ENCODE results near the gene KCNMB2. TPM values are rescaled to one million over a fixed set of nuclear protein-coding genes. Genes with fewer than 3 reads are reported as not detected.

KCNMB2 gene
- total RNA-seq, 1 donor from 2014 or later, result 1.2 TPM

GRCh38 chr3:178794711-178795110, 258.5 kb downstream of the KCNMB2 start:
- ATAC-seq (no peak), DNase-seq (no peak)
- Histone ChIP-seq H3K36me3 (no peaks in the 10 kb centered on the region), H3K4me3 (no peak overlapping the region), H3K9me3 (no peaks in the 10 kb centered on the region), H3K27me3 (no peaks in the 10 kb centered on the region), H3K4me1 (no peaks in the 10 kb centered on the region), H3K27ac (no peak overlapping the region)
- intact Hi-C loops (cut with DNase I), result no loop called here
- TF ChIP-seq CTCF (IDR thresholded peaks at IDR 0.05), result no peak

GRCh38 chr3:178795349-178795748, 259.1 kb downstream of the KCNMB2 start:
- Histone ChIP-seq H3K36me3 (no peaks in the 10 kb centered on the region), H3K4me3 (no peak overlapping the region), H3K27ac (no peak overlapping the region), H3K9me3 (no peaks in the 10 kb centered on the region), H3K27me3 (no peaks in the 10 kb centered on the region), H3K4me1 (no peaks in the 10 kb centered on the region)
- no peak for TF ChIP-seq CTCF (IDR thresholded peaks at IDR 0.05)
- no peak for DNase-seq
- intact Hi-C loops (cut with DNase I), result no loop called here
- no peak for ATAC-seq

- no peaks in the 10 kb centered on the region for H3K9me3 ChIP-seq
- H3K4me3 ChIP-seq, result no peak overlapping the region
- H3K36me3 ChIP-seq, result no peaks in the 10 kb centered on the region
- intact Hi-C loops (cut with DNase I), result no loop called here
- no peaks in the 10 kb centered on the region for H3K4me1 ChIP-seq
- H3K27me3 ChIP-seq, result no peaks in the 10 kb centered on the region
- DNase-seq (no peak), ATAC-seq (no peak)
- no peak overlapping the region for H3K27ac ChIP-seq
- TF ChIP-seq CTCF (IDR thresholded peaks at IDR 0.05), result no peak
Observed at GRCh38 chr3:178802259-178802658, 266.0 kb downstream of the KCNMB2 start.

- Histone ChIP-seq H3K9me3 (no peaks in the 10 kb centered on the region), H3K27me3 (no peaks in the 10 kb centered on the region), H3K4me3 (no peak overlapping the region), H3K4me1 (no peaks in the 10 kb centered on the region), H3K36me3 (no peaks in the 10 kb centered on the region), H3K27ac (no peak overlapping the region)
- ATAC-seq (no peak), DNase-seq (no peak)
- TF ChIP-seq CTCF (IDR thresholded peaks at IDR 0.05), result no peak
- intact Hi-C loops (cut with DNase I), result no loop called here
Observed at GRCh38 chr3:178802993-178803693, 266.9 kb downstream of the KCNMB2 start.

- TF ChIP-seq CTCF (IDR thresholded peaks at IDR 0.05), result no peak
- DNase-seq (no peak), ATAC-seq (no peak)
- intact Hi-C loops (cut with DNase I), result no loop called here
- no peak overlapping the region for H3K27ac ChIP-seq
- no peak overlapping the region for H3K4me3 ChIP-seq
- no peaks in the 10 kb centered on the region for H3K9me3 ChIP-seq
- no peaks in the 10 kb centered on the region for H3K27me3 ChIP-seq
- H3K4me1 ChIP-seq, result no peaks in the 10 kb centered on the region
- H3K36me3 ChIP-seq, result no peaks in the 10 kb centered on the region
Observed at GRCh38 chr3:178804606-178805005, 268.4 kb downstream of the KCNMB2 start.

GRCh38 chr3:178805741-178806140, 269.5 kb downstream of the KCNMB2 start:
- no peak for DNase-seq
- no peaks in the 10 kb centered on the region for H3K27me3 ChIP-seq
- no peak for ATAC-seq
- no peaks in the 10 kb centered on the region for H3K36me3 ChIP-seq
- no peak for TF ChIP-seq CTCF (IDR thresholded peaks at IDR 0.05)
- no peaks in the 10 kb centered on the region for H3K9me3 ChIP-seq
- intact Hi-C loops (cut with DNase I), result no loop called here
- H3K27ac ChIP-seq, result no peak overlapping the region
- H3K4me3 ChIP-seq, result no peak overlapping the region
- no peaks in the 10 kb centered on the region for H3K4me1 ChIP-seq

Measured in upper lobe of right lung (tissue), 1 donor.